GM15510 (cell line): ENCODE measurements around the gene IFNGR1.

Experiments
- POLR2A ChIP-seq: IDR thresholded peaks from 3 replicates; pipeline ENCODE4 v1.6.1; 2011; ENCODE audit warnings: borderline replicate concordance; ENCODE audit not compliant: insufficient read length; ENCODE audit errors: extremely low read depth

Gene IFNGR1

DNA sequence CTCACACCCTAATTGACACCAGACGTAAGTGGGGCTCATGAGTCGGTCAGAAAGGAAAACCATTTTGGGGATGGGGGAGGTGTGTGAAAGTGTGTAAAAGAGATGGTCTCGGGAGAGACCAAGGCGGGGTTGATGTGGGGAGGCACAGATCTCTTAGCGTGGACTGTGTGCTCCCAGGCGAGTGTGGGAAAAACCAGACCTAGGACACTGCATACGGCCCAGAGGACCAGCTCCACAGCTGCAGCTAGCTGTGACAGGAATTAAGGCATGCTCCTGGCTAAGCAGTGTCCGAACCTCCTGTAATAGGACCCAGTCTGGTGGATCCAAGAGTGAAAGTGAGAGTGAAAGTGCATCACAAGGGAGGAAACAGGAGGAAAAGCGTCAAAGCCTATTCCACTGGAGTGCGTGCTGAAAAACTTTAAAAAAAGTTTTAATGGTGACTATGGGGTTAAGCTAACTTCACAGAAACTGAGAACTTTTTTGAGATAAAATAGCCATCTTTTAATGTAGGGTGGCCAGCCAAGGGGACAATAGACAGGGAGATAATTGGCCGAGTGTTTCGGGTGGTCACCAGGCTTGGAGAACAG lies 55.4 kb downstream of the IFNGR1 start:
- TF ChIP-seq POLR2A: no peak

GRCh38 chr6:137162692-137163306 lies 56.4 kb downstream of the IFNGR1 start:
- no peak for TF ChIP-seq POLR2A

DNA sequence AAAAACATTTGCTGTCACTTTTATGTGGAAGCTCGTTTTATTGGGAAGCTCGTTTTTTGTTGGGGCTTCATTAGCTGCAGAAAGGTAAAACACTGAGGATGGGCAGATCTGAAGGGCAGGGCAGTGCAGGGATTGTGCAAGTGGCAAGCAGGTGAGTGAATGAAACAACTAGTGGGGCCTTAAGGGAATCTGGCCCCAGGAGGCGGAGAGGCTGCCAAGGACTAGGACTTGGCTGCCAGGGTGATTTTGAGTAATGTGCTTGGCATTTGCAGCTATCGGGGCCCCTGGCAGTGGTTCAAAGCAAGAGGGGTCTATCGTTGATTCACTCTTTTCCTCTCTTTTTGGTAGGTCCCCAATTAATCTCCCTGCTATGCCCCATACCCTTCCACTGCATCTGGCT lies 57.2 kb downstream of the IFNGR1 start:
- TF ChIP-seq POLR2A: no peak

- no peak for TF ChIP-seq POLR2A
These were observed 58.4 kb downstream of the IFNGR1 start for GRCh38 chr6:137160763-137161162.

DNA sequence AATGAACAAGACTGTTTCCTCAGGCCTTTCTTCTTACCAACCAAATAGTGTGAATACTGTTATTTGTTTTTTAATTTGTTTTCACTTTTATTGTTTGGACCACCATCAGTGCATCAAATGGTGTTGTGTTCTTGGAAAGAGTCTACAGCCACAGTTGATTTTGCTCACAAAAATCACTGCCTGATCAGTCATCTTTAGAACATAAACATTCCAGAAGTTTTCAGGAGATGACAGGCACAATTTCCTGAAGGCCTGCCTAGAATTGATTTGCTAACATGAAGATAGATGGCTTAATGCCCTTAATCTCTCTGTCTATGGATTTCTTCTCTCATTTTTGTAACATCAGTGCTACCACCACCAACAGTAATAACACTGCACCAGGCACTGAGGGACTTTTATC lies 59.3 kb downstream of the IFNGR1 start:
- TF ChIP-seq POLR2A: no peak

DNA sequence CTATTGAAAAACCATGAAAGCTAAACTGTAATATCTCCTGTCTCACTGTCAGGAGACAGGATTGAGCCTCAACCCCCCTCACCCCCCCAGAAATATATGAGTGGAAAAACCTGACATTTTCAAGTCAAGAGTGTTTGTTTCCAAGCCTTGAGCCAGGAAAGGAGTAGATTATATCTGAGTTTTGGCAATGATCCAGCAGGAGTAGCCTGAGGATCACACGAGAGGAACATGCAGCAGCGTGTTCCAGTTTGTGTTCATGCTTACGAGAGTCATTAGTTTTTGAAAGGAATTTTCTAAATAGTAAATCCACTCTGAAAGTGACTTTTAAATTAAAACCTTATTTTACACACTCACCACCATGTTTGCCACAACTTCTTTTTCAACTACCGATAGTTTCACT lies 61.6 kb downstream of the IFNGR1 start:
- TF ChIP-seq POLR2A: no peak

- TF ChIP-seq POLR2A: no peak
These were observed 62.5 kb downstream of the IFNGR1 start for GRCh38 chr6:137156650-137157049.

DNA sequence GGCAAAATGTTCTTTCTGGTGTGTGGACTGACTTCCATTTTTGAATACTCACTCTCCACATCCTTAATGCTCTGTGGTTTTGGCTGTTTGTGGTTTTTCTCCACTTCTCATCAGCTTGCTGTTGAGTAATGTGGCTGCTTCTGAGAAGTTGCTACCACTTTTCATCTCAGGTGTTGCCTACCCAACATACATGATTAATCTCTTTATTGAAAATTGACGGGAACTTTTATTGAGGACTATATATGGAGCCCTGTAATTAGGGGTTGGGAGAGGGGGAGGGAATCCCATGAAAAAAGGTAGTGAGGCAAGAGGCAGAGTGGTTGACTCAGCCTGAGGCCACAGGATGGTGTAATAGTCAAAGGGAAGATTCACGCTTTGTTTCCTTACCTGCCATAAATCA lies 63.4 kb downstream of the IFNGR1 start:
- TF ChIP-seq POLR2A: no peak

- no peak for TF ChIP-seq POLR2A
These were observed 69.1 kb downstream of the IFNGR1 start for GRCh38 chr6:137150072-137150471.

- no peak for TF ChIP-seq POLR2A
These were observed 70.2 kb downstream of the IFNGR1 start for GRCh38 chr6:137149035-137149393.

GRCh38 chr6:137148306-137149034 lies 70.7 kb downstream of the IFNGR1 start:
- no peak for TF ChIP-seq POLR2A
